GM12875 (cell line): ENCODE data around the gene NFYC.

ENCODE experiments used
- H3K4me3 ChIP-seq: one replicate; pipeline ENCODE4 v1.5.1; 2011; ENCODE audit warnings: low read depth, low read length, control low read depth
- CTCF ChIP-seq: IDR thresholded peaks from 2 replicates; pipeline ENCODE4 v1.5.1; 2011; ENCODE audit warnings: low read depth, mild to moderate bottlenecking, control low read depth, inconsistent platforms, low read length, moderate library complexity, borderline replicate concordance; ENCODE audit not compliant: insufficient read depth

NFYC gene

GRCh38 chr1:40794974-40795715, 103.6 kb downstream of the NFYC start:
- TF ChIP-seq CTCF: no peak
- H3K4me3 ChIP-seq: no peak overlapping the region

- no peak for TF ChIP-seq CTCF
- H3K4me3 ChIP-seq: no peak overlapping the region
Observed at GRCh38 chr1:40795811-40796586, 104.5 kb downstream of the NFYC start.

GRCh38 chr1:40796939-40797667, 105.6 kb downstream of the NFYC start:
- no peak overlapping the region for H3K4me3 ChIP-seq
- TF ChIP-seq CTCF: no peak

GRCh38 chr1:40797668-40798010, 106.1 kb downstream of the NFYC start:
- TF ChIP-seq CTCF: no peak
- H3K4me3 ChIP-seq: no peak overlapping the region

GRCh38 chr1:40798366-40799281, 107.1 kb downstream of the NFYC start:
- H3K4me3 ChIP-seq: no peak overlapping the region
- no peak for TF ChIP-seq CTCF

- no peak overlapping the region for H3K4me3 ChIP-seq
- TF ChIP-seq CTCF: no peak
Observed at GRCh38 chr1:40799351-40799867, 107.9 kb downstream of the NFYC start.
